HG03565 (cell line): ENCODE measurements around the gene CNMD.
A peak's percentile ranks its signal among the peaks of the same experiment; 100 is the strongest.
"Not testable (repeated sequence)": the region's sequence is repeated elsewhere in the genome, so short reads cannot be mapped to it uniquely, and the experiment has no call there.

Source experiments
- ATAC-seq: cut with Tn5 transposase; IDR thresholded peaks from one replicate; pipeline ENCODE4 v1.9.1; 2021; ENCODE audit warnings: mild to moderate bottlenecking, moderate library complexity; ENCODE audit not compliant: unreplicated experiment

The CNMD gene

DNA sequence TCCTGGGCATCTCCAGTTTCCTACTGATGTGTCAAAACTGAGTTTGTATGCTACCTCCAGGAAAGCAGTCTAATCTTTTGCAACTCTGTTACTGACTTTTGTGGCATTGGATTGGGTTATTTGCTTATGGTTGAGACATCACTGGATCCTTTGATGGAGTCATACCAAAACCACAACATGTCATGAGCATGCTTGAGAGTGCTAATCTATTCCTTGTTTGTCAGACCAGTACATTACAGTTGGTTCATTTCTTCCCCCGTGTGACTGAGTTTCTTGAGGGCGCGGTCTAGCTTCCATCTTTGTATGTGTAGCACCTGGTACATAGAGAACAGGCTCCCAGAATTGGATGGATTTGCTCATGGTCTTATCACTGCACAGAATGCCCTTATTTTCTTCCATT is 43.8 kb downstream of the CNMD start:
- ATAC-seq, result peak; percentile 85

DNA sequence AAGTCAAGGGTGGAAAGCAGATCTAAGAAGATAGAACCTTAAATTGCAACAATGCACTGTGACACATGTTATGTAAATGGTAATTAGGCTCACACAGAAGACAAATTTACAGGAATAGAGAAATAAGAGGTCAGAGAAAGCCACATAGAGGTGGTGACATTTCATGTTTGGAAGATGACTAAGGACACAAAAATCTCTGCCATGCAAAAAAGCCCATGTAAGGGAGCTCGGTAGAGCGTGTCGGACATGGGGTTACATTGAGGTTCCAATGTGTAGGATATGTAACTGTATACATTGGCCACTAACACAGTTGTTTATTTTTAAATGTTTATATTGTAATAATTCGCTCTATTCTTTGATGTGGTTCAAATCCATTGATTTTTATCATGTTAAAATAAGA is 53.2 kb downstream of the CNMD start:
- ATAC-seq, result no peak

DNA sequence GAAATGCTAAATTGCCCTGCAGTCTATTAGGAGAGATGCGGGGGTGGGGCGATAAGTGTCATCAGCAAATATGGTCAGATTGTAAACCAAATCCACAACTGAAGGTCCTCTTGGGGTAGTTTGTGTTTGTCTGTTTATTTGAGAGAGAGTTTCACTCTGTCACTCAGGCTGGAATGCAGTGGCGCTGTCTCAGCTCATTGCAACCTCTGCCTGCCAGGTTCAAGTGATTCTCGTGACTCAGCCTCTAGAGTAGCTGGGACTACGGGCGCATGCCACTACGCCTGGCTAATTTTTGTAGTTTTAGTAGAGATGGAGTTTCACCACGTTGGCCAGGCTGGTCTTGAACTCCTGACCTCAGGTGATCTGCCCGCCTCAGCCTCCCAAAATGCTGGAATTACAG is 53.8 kb downstream of the CNMD start:
- not testable (repeated sequence) for ATAC-seq

GRCh38 chr13:52677823-52678222 is 61.8 kb downstream of the CNMD start:
- no peak for ATAC-seq

GRCh38 chr13:52673465-52673864 is 66.2 kb downstream of the CNMD start:
- no peak for ATAC-seq

DNA sequence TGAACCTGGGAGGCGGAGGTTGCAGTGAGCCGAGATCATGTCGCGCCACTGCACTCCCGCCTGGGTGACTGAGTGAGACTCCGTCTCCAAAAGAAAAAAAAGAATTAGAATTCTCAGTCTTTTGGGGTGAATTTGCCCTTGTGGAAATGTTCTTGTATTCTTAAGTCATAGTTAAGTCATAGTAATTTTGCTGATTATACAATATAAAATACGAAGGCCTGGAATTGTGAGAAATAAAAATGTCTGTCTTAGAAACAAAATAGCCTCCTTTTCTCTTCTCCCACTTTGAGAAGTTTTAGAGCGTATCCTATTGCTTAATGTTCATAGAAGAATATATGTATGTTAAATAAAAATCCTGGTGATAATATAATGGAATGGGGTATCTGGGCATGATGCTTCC is 68.9 kb downstream of the CNMD start:
- ATAC-seq, result no peak

GRCh38 chr13:52669677-52670076 is 69.9 kb downstream of the CNMD start:
- no peak for ATAC-seq

DNA sequence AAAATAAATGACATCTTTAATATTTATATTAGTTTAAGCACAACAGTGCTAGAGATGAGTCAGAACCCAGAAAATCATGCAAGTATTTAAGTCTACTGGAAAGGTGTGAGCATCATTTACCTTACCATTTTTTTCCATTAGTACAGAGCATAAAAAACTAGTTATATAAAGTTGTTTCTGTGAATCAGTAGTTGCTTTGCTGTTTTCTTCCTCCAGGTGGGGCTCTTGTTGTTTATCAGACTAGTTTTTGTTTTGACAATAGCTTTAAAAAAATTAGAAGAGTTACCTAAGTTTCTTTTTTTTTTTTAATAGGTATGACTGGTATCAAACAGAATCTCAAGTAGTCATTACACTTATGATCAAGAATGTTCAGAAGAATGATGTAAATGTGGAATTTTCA is 74.3 kb downstream of the CNMD start:
- ATAC-seq, result no peak

GRCh38 chr13:52664272-52664671 is 75.3 kb downstream of the CNMD start:
- ATAC-seq, result no peak

- ATAC-seq, result no peak
Measured at GRCh38 chr13:52659340-52659739, 80.3 kb downstream of the CNMD start.
